HepG2 (cell line): Measurements from ENCODE around the gene NEDD8. TPM values are rescaled to one million over a fixed set of nuclear protein-coding genes. Genes with fewer than 3 reads are reported as not detected.

Source experiments
- CENPX ChIP-seq: sonication (generic); formaldehyde crosslinking; IDR thresholded peaks from 2 replicates; pipeline ENCODE4 v1.9.0; 2021; ENCODE audit warnings: mild to moderate bottlenecking, missing genetic modification reagents, moderate library complexity
- CREB3 ChIP-seq: sonication (generic); formaldehyde crosslinking; IDR thresholded peaks from 2 replicates; pipeline ENCODE4 v1.5.0; 2020; ENCODE audit warnings: missing genetic modification reagents
- E2F5 ChIP-seq: sonication (generic); formaldehyde crosslinking; conservative IDR thresholded peaks from 2 replicates; pipeline ENCODE4 v1.4.0; 2020; ENCODE audit warnings: missing genetic modification reagents
- GPN1 ChIP-seq: sonication (generic); formaldehyde crosslinking; IDR thresholded peaks from 2 replicates; pipeline ENCODE4 v1.5.1; 2020; ENCODE audit warnings: missing genetic modification reagents, borderline replicate concordance
- MED8 ChIP-seq: sonication (generic); formaldehyde crosslinking; IDR thresholded peaks from 2 replicates; pipeline ENCODE4 v1.8.1; 2023; ENCODE audit warnings: mild to moderate bottlenecking, missing genetic modification reagents; ENCODE audit not compliant: insufficient replicate concordance
- MIER3 ChIP-seq: IDR thresholded peaks from 2 replicates; pipeline ENCODE4 v1.6.1; 2016; ENCODE audit warnings: missing compliant biosample characterization, borderline replicate concordance
- NCOA1 ChIP-seq: sonication (generic); formaldehyde crosslinking; IDR thresholded peaks from 2 replicates; pipeline ENCODE4 v1.9.0; 2021; ENCODE audit warnings: missing genetic modification reagents
- NCOA5 ChIP-seq: sonication (generic); formaldehyde crosslinking; IDR thresholded peaks from 2 replicates; pipeline ENCODE4 v1.4.0; 2020; ENCODE audit warnings: missing genetic modification reagents
- PHF5A ChIP-seq: IDR thresholded peaks from one replicate; pipeline ENCODE4 v1.6.1; 2018; ENCODE audit warnings: low read depth, missing genetic modification reagents; ENCODE audit not compliant: unreplicated experiment
- PREB ChIP-seq: sonication (generic); formaldehyde crosslinking; IDR thresholded peaks from 2 replicates; pipeline ENCODE4 v1.4.0; 2020; ENCODE audit warnings: missing genetic modification reagents
- RBM39 ChIP-seq: fragments of 200-400 bp; formaldehyde crosslinking; IDR thresholded peaks from one replicate; pipeline ENCODE4 v1.6.1; 2018; ENCODE audit warnings: antibody characterized with exemption, mild to moderate bottlenecking, low read depth, low read length; ENCODE audit not compliant: poor library complexity, severe bottlenecking
- SMARCE1 ChIP-seq: fragments of 450-650 bp; IDR thresholded peaks from 2 replicates; pipeline ENCODE4 v1.6.1; 2017; ENCODE audit warnings: borderline replicate concordance
- SOX6 ChIP-seq, 2 experiments: fragments of 450-650 bp in 1 of 2; sonication (generic) in 1 of 2; formaldehyde crosslinking in 1 of 2; IDR thresholded peaks; 2 replicates each; pipeline versions ENCODE4 v1.4.0 to v1.6.1; 2017 to 2020; ENCODE audit warnings: antibody characterized with exemption in 1 of 2, mild to moderate bottlenecking in 1 of 2, missing genetic modification reagents in 1 of 2
- SRF ChIP-seq: IDR thresholded peaks from 2 replicates; pipeline ENCODE4 v1.6.1; 2011; ENCODE audit warnings: mild to moderate bottlenecking, low read depth, low read length, moderate library complexity
- TBX2 ChIP-seq: sonication (generic); formaldehyde crosslinking; IDR thresholded peaks from 2 replicates; pipeline ENCODE4 v1.5.0; 2020; ENCODE audit warnings: missing genetic modification reagents, mild to moderate bottlenecking, borderline replicate concordance
- TBX3 ChIP-seq: fragments of 450-650 bp; IDR thresholded peaks from 2 replicates; pipeline ENCODE4 v1.6.1; 2017; ENCODE audit warnings: antibody characterized with exemption, mild to moderate bottlenecking, inconsistent platforms, borderline replicate concordance
- XRCC5 ChIP-seq: fragments of 200-400 bp; formaldehyde crosslinking; optimal IDR thresholded peaks from 2 replicates; pipeline ENCODE3; 2017; ENCODE audit warnings: mild to moderate bottlenecking, low read length
- ZBTB7B ChIP-seq: sonication (generic); formaldehyde crosslinking; IDR thresholded peaks from 2 replicates; pipeline ENCODE4 v1.4.0; 2020; ENCODE audit warnings: missing genetic modification reagents
- ZFP37 ChIP-seq: sonication (generic); formaldehyde crosslinking; IDR thresholded peaks from 2 replicates; pipeline ENCODE4 v1.4.0; 2020; ENCODE audit warnings: missing genetic modification reagents, borderline replicate concordance
- ZFP90 ChIP-seq: sonication (generic); formaldehyde crosslinking; IDR thresholded peaks from 2 replicates; pipeline ENCODE4 v1.8.0; 2022; ENCODE audit warnings: missing genetic modification reagents, mild to moderate bottlenecking, inconsistent platforms, borderline replicate concordance
- ZNF326 ChIP-seq: sonication (generic); formaldehyde crosslinking; IDR thresholded peaks from 2 replicates; pipeline ENCODE4 v1.4.0; 2020; ENCODE audit warnings: missing genetic modification reagents, borderline replicate concordance
- ZNF430 ChIP-seq: sonication (generic); formaldehyde crosslinking; IDR thresholded peaks from 2 replicates; pipeline ENCODE4 v1.9.0; 2021; ENCODE audit warnings: mild to moderate bottlenecking, missing genetic modification reagents
- ZNF605 ChIP-seq: sonication (generic); formaldehyde crosslinking; IDR thresholded peaks from 2 replicates; pipeline ENCODE4 v1.8.0; 2022; ENCODE audit warnings: mild to moderate bottlenecking, missing genetic modification reagents
- ZNF850 ChIP-seq: sonication (generic); formaldehyde crosslinking; conservative IDR thresholded peaks from 2 replicates; pipeline ENCODE4 v1.9.0; 2021; ENCODE audit warnings: mild to moderate bottlenecking, missing genetic modification reagents
- polyA plus RNA-seq, 8 experiments: library from polyadenylated mRNA; depleted of rRNA in 3 of 8; stranded (reverse) in 7 of 8; unstranded in 1 of 8; fragments of >200 nt; fragmentation: Illumina TruSeq in 4 of 8; extraction: Trizol in 4 of 8; gene quantifications; 2 replicates each; pipeline versions ENCODE4 v1.2.1 to v1.2.3, GENCODE V29; 2011 to 2016; ENCODE audit warnings: low read depth in 4 of 8, missing spikeins in 1 of 8, mixed read lengths in 1 of 8; ENCODE audit not compliant: insufficient read depth in 1 of 8
- total RNA-seq, 5 experiments: library from RNA; depleted of rRNA; stranded (reverse); fragments of >200 nt; fragmentation: Illumina TruSeq; extraction: Trizol; gene quantifications; 2 replicates each; pipeline ENCODE4 v1.2.3, GENCODE V29; 2016; ENCODE audit warnings: low read depth in 1 of 5
- TF ChIP-seq, protein P1 (sequence below): sonication (generic); formaldehyde crosslinking; IDR thresholded peaks from 2 replicates; pipeline ENCODE4 v1.5.0; 2020; ENCODE audit warnings: mild to moderate bottlenecking, missing genetic modification reagents, moderate library complexity
- TF ChIP-seq, protein P2 (sequence below): sonication (generic); IDR thresholded peaks from 2 replicates; pipeline ENCODE4 v1.6.1; 2016; ENCODE audit warnings: low read depth, borderline replicate concordance

Gene NEDD8
- total and polyA plus RNA-seq, 2 of the 13 experiments (the other 11 are each of a cell fraction or from before 2014, with no cell fraction given): 535 to 713 TPM

GRCh38 chr14:24233538-24233866, 1.3 kb upstream of the NEDD8 start (continued):
- TF ChIP-seq, protein P1, sequence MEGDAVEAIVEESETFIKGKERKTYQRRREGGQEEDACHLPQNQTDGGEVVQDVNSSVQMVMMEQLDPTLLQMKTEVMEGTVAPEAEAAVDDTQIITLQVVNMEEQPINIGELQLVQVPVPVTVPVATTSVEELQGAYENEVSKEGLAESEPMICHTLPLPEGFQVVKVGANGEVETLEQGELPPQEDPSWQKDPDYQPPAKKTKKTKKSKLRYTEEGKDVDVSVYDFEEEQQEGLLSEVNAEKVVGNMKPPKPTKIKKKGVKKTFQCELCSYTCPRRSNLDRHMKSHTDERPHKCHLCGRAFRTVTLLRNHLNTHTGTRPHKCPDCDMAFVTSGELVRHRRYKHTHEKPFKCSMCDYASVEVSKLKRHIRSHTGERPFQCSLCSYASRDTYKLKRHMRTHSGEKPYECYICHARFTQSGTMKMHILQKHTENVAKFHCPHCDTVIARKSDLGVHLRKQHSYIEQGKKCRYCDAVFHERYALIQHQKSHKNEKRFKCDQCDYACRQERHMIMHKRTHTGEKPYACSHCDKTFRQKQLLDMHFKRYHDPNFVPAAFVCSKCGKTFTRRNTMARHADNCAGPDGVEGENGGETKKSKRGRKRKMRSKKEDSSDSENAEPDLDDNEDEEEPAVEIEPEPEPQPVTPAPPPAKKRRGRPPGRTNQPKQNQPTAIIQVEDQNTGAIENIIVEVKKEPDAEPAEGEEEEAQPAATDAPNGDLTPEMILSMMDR (CRISPR knock-in tag): no peak
- TF ChIP-seq MED8 (CRISPR knock-in tag) (no peak), RBM39 (no peak), CREB3 (peak; percentile 28; the same call in 1 of the 2 replicates), NCOA1 (CRISPR knock-in tag) (0 out of 2 replicates have a peak, but pooled peaks have one; percentile 3), PREB (CRISPR knock-in tag) (no peak), TBX3 (peak; percentile 70; the same call in 1 of the 2 replicates), E2F5 (CRISPR knock-in tag) (no peak), ZNF326 (CRISPR knock-in tag) (no peak), ZNF850 (CRISPR knock-in tag) (no peak), SMARCE1 (no peak), XRCC5 (no peak), ZNF605 (no peak), ZNF430 (CRISPR knock-in tag) (no peak), PHF5A (CRISPR knock-in tag) (no peak), SRF (no peak), SOX6 (IDR thresholded peaks at IDR 0.05) (no peak), SOX6 (CRISPR knock-in tag; IDR thresholded peaks at IDR 0.05) (no peak), CENPX (CRISPR knock-in tag) (no peak), ZBTB7B (CRISPR knock-in tag) (no peak), TBX2 (CRISPR knock-in tag) (no peak), NCOA5 (CRISPR knock-in tag) (no peak), ZFP90 (CRISPR knock-in tag) (no peak), GPN1 (CRISPR knock-in tag) (no peak), ZFP37 (CRISPR knock-in tag) (no peak), MIER3 (CRISPR knock-in tag) (no peak)
- TF ChIP-seq, protein P2, sequence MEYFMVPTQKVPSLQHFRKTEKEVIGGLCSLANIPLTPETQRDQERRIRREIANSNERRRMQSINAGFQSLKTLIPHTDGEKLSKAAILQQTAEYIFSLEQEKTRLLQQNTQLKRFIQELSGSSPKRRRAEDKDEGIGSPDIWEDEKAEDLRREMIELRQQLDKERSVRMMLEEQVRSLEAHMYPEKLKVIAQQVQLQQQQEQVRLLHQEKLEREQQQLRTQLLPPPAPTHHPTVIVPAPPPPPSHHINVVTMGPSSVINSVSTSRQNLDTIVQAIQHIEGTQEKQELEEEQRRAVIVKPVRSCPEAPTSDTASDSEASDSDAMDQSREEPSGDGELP: peak; percentile 94
